Mononuclear cell (primary cell): ENCODE measurements around the gene RFT1. TPM values are rescaled to one million over a fixed set of nuclear protein-coding genes. Genes with fewer than 3 reads are reported as not detected.

ENCODE experiments used
- H3K27me3 ChIP-seq: 2 replicates; pipeline ENCODE4 v1.6.0; 2011; ENCODE audit warnings: low read length, control low read depth; ENCODE audit not compliant: insufficient read depth
- H3K4me1 ChIP-seq: 2 replicates; pipeline ENCODE4 v1.5.1; 2011; ENCODE audit warnings: mild to moderate bottlenecking, low read length, control low read depth; ENCODE audit not compliant: insufficient read depth
- H3K4me3 ChIP-seq: 2 replicates; pipeline ENCODE4 v1.5.1; 2011; ENCODE audit warnings: mild to moderate bottlenecking, low read length, moderate library complexity
- H3K9me3 ChIP-seq: 2 replicates; pipeline ENCODE4 v1.5.1; 2011; ENCODE audit warnings: low read depth, mild to moderate bottlenecking, control low read depth, low read length
- total RNA-seq: library from RNA; depleted of rRNA; stranded (reverse); fragments of >200 nt; gene quantifications from one replicate; pipeline ENCODE4 v1.2.3, GENCODE V29; 2012

RFT1 gene
- total RNA-seq, 1 donor: 8.7 TPM

GRCh38 chr3:53167418-53168174, 37.4 kb upstream of the RFT1 start:
- Histone ChIP-seq H3K4me1 (peaks cover 100% of the 10 kb centered on the region), H3K27me3 (no peaks in the 10 kb centered on the region), H3K4me3 (peak overlapping the region; percentile 20), H3K9me3 (no peaks in the 10 kb centered on the region)

GRCh38 chr3:53166781-53167291, 36.6 kb upstream of the RFT1 start:
- peaks cover 97% of the 10 kb centered on the region for H3K4me1 ChIP-seq
- H3K4me3 ChIP-seq: peak overlapping the region; percentile 20

GRCh38 chr3:53166206-53166605, 36.0 kb upstream of the RFT1 start:
- Histone ChIP-seq H3K4me1 (peaks cover 91% of the 10 kb centered on the region), H3K27me3 (no peaks in the 10 kb centered on the region), H3K4me3 (no peak overlapping the region), H3K9me3 (no peaks in the 10 kb centered on the region)

More at GRCh38 chr3:53166781-53167291, 36.6 kb upstream of the RFT1 start:
- no peaks in the 10 kb centered on the region for H3K9me3 ChIP-seq
- H3K27me3 ChIP-seq: no peaks in the 10 kb centered on the region

- peaks cover 87% of the 10 kb centered on the region for H3K4me1 ChIP-seq
- H3K4me3 ChIP-seq: no peak overlapping the region
- H3K27me3 ChIP-seq: no peaks in the 10 kb centered on the region
- H3K9me3 ChIP-seq: no peaks in the 10 kb centered on the region
These were observed 34.7 kb upstream of the RFT1 start for GRCh38 chr3:53164911-53165310.

GRCh38 chr3:53163444-53164387, 33.5 kb upstream of the RFT1 start:
- Histone ChIP-seq H3K9me3 (no peaks in the 10 kb centered on the region), H3K4me1 (peaks cover 87% of the 10 kb centered on the region), H3K4me3 (peak overlapping the region; percentile 76), H3K27me3 (no peaks in the 10 kb centered on the region)

- peaks cover 86% of the 10 kb centered on the region for H3K4me1 ChIP-seq
- H3K9me3 ChIP-seq: no peaks in the 10 kb centered on the region
- H3K4me3 ChIP-seq: peak overlapping the region; percentile 76
- no peaks in the 10 kb centered on the region for H3K27me3 ChIP-seq
These were observed 32.6 kb upstream of the RFT1 start for GRCh38 chr3:53162672-53163443.

- Histone ChIP-seq H3K4me1 (peaks cover 82% of the 10 kb centered on the region), H3K4me3 (peak overlapping the region; percentile 76), H3K9me3 (no peaks in the 10 kb centered on the region), H3K27me3 (no peaks in the 10 kb centered on the region)
These were observed 31.8 kb upstream of the RFT1 start for GRCh38 chr3:53161820-53162671.

- no peaks in the 10 kb centered on the region for H3K9me3 ChIP-seq
- H3K4me3 ChIP-seq: peak overlapping the region; percentile 76
- no peaks in the 10 kb centered on the region for H3K27me3 ChIP-seq
- peaks cover 78% of the 10 kb centered on the region for H3K4me1 ChIP-seq
These were observed 31.2 kb upstream of the RFT1 start for GRCh38 chr3:53161450-53161819.

GRCh38 chr3:53160660-53161449, 30.6 kb upstream of the RFT1 start, which contains the start of gene PRKCD:
Gene PRKCD, plus strand, starts transcription at chr3:53161209. Its CDS starts 17,214 bp downstream, at chr3:53178423.
- Histone ChIP-seq H3K27me3 (peaks cover 4% of the 10 kb centered on the region), H3K9me3 (no peaks in the 10 kb centered on the region), H3K4me1 (peaks cover 72% of the 10 kb centered on the region), H3K4me3 (peak within 1 kb of the TSS; percentile 76)

GRCh38 chr3:53160061-53160659, 29.9 kb upstream of the RFT1 start:
- Histone ChIP-seq H3K4me1 (peaks cover 65% of the 10 kb centered on the region), H3K9me3 (no peaks in the 10 kb centered on the region), H3K4me3 (peak overlapping the region; percentile 76), H3K27me3 (peaks cover 8% of the 10 kb centered on the region)

- H3K4me3 ChIP-seq: no peak overlapping the region
- peaks cover 8% of the 10 kb centered on the region for H3K27me3 ChIP-seq
- no peaks in the 10 kb centered on the region for H3K9me3 ChIP-seq
- H3K4me1 ChIP-seq: peaks cover 57% of the 10 kb centered on the region
These were observed 29.2 kb upstream of the RFT1 start for GRCh38 chr3:53159156-53160060.

- Histone ChIP-seq H3K4me3 (no peak overlapping the region), H3K4me1 (peaks cover 51% of the 10 kb centered on the region)
These were observed 28.5 kb upstream of the RFT1 start for GRCh38 chr3:53158765-53159155.

More at GRCh38 chr3:53158765-53159155, 28.5 kb upstream of the RFT1 start:
- H3K9me3 ChIP-seq: no peaks in the 10 kb centered on the region
- H3K27me3 ChIP-seq: peaks cover 8% of the 10 kb centered on the region
